Measurements from ENCODE around the gene PCBP3. TPM values are rescaled to one million over a fixed set of nuclear protein-coding genes. Genes with fewer than 3 reads are reported as not detected.
A peak's percentile ranks its signal among the peaks of the same experiment; 100 is the strongest.
"Not testable (repeated sequence)": the region's sequence is repeated elsewhere in the genome, so short reads cannot be mapped to it uniquely, and the experiment has no call there.

Gene PCBP3
- polyA plus RNA-seq, 4 donors: 1.2 to 2.2 (median 1.5) TPM

DNA sequence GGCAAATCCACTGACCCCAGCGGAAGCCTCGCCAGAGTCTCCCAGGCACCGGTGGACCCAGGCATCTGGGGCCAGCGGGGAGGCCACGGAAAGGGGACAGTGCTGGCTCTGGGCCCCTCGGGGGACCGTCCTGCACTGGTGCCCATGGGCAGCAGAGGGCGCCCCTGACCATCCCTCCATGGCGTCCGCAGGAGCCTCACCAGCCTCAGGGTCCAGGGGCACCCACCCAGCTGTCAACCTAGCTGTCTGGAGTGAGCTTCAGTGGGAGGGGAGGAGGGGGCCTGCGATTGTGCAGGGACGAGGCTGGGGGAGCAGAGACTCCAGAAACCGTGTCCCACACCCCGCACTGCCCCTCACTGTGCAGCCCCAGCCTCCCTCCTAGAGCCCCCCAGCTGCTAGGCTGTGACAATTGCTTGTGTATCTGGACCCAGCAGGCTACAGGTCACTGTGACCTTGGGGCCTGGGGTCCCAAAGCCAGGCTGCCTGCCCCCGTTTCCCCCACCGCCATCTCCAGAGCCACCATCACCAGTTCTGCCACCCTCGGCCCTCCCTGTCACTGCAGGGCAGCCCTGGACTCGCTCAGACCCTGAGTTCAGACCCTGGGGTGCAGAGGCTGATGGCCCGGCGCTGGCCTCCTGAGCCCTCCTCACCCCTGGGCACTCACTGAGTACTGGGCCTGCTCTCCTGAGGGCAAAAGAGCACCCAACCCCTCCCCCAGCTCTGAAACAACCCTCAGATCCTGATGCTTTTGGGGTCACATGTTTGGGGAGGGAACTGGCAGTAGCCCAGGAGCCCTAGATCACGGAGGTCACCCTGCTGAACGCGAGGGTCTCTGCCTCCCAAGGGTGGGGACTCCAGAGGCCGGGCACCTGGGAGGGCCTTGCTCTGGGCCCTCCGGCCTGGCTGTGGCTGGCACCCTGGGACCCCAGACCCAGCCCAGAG lies 327.4 kb downstream of the PCBP3 start:
- DNase-seq (ENCODE audit: low read depth in 4 of 4, low spot score in 3 of 4): peak in 1 of 4 donors; percentile 39

DNA sequence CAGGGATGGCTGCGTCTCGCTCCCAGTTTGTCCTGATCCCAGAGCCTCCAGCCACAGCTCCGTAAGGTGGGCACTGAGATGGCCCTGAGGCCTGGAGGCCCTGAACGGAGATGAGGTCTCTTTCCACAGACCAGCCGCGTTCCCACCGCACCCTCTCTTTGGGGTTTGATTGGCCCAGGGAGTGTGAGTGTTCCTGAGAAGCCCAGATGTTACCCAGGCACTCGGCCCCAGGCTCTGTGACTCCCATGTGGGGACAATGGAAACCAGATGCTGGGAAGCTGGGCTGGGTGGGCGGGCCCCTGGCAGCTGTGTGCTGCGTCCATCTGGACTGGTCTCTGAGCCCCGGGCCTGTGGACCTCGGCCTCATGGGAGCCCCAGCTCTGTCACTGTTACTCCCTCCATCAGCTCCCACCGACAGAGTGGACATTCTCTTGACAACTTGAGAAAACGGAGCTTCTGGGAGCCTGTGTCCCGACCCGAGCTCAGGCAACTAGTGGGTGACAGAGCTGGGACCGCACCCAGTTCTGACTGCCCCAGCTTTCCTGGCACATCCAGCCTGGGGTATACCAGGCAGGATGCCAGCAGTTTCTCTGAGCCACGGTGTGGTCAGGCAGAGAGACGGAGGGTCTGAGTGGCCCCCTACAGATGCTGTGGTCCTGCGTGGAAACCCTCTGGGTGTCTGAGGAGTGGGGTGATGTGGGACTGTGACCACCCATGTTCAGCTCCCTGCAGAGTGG lies 328.3 kb downstream of the PCBP3 start:
- DNase-seq (ENCODE audit: low read depth in 4 of 4, low spot score in 3 of 4): peak in 1 of 4 donors; percentile 20

DNA sequence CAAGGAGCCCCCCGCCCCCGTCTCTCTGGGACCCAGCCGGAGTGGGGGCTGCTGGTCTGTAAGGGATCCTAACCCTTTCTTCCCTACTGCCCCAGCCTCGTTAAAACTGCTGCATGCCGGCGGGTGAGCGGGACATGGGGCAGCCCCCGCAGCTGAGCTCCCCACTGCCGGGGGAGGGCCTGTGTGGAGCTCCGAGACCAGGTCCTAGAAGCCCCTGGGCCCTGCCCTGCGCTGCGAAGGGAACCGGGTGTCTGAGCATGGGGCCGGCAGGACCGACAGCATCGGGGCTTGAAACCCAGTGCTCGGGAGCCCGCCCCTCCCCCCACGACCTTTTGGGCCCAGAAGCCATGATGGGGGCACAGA lies 328.8 kb downstream of the PCBP3 start:
- DNase-seq (ENCODE audit: low read depth in 4 of 4, low spot score in 3 of 4): no peak

DNA sequence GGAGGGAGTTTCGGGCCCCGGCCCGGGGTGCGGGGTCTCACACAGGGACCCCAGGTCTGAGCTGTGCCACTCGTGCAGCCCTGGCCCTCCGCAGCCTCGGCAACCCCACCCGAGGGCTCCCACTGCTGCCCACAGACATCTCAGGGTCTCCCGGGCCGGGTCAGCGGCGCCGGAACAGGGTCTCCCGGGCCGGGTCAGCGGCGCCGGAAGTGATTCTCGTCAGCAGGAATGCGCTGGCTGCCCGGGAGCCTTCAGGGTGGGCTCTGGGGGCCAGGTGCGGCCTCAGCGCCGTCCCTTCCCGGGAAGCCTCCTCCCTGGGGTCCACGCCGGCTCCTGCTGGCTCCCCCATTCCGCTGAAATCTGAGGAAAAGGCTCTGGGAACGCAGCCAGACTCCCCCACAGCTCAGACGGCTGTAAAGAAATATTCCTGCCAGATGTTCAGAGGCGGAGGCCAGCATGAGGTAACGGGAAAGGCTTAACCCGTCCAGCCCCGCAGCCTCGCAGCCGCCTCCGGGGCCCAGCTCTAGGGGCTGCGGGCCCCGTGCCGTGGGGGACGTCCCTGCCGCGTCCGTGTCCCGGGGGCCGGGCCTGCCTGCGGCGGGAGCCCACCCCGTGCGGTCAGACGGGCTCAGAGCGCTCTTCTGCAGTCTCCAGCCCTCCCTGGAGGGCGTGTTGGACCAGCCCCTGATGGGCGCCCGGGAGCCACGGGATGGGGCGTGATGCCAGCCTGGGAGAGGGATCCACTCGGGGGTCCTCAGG lies 329.4 kb downstream of the PCBP3 start:
- peak in 3 of 4 donors; percentile 84 to 88 (median 86) for DNase-seq (ENCODE audit: low read depth in 4 of 4, low spot score in 3 of 4)

DNA sequence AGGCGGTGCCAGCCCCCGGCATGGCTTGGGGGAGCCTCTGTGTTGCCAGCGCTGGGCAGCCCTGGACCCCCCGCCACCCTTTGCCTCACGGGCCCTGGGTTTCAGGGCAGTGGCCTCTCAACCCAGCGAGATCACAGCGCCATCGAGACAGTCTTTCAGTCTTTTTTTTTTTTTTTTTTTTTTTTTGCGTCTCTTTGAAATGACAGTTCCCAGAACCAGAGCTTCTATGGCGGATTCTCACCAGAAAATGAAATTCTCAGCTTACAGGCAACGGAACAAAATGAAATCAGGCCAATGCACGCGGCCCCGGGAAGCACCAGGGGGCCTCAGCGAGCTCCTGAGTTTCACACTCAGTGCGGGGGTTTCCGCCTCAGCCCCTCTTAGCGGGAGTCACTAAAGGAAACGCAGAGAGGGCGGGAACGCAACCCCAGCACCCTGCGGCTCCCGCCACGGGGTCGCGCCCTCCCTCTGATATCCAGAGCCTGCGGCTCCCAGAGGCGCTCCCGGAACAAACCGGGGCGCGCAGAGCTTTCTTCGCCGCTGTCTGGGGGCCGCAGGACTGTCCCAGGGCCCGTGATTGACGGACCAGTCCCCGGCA lies 330.0 kb downstream of the PCBP3 start:
- DNase-seq (ENCODE audit: low read depth in 4 of 4, low spot score in 3 of 4): peak in 3 of 4 donors; percentile 75 to 81 (median 79)

DNA sequence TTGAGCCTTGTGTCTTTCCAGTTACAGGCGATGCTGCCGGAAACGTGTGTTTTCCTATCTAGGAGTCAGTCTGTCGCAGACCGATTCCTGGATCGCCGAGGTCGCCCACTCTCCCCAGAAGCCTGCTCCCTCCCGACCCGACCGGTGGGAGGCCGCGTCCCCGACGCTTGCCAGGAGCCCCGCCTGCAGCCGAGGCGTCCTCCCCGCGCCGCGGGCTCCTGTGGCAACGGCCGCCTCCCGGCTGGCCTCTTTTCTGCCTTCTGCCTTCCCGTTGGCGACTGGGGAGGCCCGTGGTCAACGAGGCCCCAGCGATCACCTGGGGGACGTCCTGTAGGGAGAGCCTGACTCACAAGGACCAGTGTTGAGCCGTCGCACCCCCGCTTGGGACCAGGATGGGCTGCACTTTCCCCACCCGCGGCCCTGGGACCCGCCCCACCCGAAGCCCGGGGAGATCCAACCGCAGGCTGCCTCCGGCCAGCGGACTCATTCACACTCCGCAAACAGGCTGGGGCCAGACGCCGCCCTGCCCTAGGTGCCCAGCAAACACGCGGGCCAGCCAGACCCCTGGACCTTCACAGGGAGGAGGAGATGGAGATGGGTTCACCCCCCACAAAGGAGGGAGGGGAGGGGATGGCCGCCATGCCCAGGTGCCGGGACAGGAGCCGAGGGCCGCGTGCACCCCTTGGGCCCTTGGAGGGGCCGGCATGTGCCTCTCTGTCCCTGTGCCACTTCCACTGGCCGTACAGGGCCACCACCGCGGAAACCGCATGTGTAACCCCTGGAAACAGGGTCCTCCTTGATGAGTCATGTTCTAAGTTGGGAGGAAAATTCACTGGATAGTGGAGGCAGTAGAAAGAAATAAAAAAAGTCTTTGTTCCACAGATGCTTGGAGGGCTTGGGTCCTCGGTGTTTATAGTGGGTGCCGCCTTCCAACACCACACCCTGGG lies 330.8 kb downstream of the PCBP3 start:
- no peak for DNase-seq (ENCODE audit: low read depth in 4 of 4, low spot score in 3 of 4)

DNA sequence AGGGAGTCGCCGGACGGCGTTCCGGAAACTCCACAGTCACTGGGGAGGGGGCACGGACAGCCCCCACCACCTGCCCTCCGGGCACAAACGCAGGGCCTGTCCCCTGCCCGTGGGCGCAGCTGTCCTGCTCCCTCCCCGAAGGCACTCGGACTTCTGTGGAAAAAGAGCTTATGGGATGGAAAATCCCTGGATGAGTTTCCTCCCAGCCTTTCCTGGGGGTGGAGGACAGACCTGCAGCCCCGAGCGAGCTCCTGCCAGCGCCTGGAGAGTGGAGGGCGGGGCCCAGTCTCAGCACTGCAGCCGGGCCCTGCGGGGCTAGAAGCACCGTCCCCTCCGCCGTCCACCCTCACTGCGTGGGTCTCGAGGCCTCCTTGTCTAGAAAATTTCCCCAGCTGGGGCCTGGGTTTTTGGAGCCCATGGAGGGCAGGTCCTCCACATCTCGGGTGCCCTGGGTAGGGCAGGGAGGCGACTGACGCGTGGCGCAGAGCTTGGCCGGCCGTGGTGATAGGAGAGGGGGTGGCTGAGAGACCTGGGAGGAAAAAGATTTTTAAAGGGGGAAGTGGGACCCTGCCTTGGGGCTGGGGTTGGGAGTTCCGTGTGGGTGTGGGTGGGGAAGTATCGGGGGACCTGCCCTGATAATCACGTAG lies 331.6 kb downstream of the PCBP3 start:
- DNase-seq (ENCODE audit: low read depth in 4 of 4, low spot score in 3 of 4): no peak

DNA sequence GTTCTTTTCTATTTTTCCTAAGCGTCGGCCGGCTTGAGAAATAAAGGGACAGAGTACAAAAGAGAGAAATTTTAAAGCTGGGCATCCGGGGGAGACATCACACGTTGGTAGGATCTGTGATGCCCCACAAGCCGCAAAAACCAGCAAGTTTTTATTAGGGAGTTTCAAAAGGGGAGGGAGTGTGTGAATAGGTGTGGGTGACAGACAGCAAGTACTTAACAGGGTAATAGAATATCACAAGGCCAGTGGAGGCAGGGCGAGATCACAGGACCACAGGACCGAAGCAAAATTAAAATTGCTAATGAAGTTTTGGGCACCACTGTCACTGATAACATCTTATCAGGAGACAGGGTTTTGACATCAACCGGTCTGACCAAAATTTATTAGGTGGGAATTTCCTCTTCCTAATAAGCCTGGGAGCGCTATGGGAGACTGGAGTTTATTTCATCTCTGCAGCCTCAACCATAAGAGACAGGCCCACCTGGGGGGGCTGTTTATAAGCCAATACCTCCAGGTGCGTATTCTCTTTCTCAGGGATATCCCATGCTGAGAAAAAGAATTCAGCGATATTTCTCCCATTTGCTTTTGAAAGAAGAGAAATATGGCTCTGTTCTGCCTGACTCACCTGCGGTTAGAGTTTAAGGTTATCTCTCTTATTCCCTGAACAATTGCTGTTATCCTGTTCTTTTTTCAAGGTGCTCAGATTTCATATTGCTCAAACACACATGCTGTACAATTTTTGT lies 332.3 kb downstream of the PCBP3 start:
- DNase-seq (ENCODE audit: low read depth in 4 of 4, low spot score in 3 of 4): not testable (repeated sequence)

DNA sequence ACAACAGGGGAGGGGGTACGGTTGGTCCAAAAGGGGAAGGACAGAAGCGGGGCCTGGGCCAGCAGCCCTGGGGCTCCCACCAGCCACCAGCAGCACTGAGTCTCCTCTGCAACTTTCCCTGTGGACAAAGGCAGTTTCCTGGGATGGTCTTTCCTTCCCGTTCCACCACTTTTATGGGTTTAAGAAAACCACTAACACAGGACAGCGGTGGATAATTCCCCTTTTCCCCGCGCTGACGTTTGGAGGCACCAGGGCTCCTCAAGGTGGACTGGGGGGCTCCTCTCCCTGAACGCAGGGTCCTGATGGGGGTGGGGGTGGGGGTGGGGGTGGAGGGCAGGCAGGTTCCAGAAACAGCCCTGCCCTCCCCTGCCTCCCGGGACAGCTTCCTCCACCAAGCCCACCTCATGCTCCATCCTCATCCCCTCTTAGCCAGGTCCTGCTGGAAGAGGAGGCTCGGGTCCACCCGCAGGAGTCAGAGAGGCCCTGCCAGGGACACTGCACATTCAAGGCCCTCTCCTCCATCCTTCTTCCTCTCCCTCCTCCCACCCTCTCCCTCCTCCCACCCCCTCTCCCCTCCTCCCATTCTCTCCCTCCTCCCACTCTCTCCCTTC lies 333.3 kb downstream of the PCBP3 start:
- DNase-seq (ENCODE audit: low read depth in 4 of 4, low spot score in 3 of 4): no peak

DNA sequence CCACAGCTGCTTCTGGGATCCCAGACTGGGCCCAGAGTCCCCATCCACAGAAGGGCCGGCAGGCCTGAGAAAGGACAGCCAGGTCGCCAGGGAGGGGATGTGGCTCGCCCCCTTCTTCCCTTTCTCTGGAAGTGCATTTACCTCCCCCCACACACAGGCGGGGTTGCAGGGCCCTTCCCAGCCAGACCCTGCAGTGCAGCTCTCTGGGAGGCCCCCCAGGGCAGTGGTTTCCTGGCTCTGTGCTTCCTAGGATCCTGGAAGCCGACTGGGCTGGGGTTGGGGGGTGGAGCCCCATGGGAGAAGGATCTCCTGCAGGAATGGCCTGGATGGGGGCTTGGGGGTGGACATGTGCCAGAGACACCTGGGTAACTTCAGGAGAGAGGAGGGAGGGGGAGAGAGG lies 333.9 kb downstream of the PCBP3 start:
- no peak for DNase-seq (ENCODE audit: low read depth in 4 of 4, low spot score in 3 of 4)

DNA sequence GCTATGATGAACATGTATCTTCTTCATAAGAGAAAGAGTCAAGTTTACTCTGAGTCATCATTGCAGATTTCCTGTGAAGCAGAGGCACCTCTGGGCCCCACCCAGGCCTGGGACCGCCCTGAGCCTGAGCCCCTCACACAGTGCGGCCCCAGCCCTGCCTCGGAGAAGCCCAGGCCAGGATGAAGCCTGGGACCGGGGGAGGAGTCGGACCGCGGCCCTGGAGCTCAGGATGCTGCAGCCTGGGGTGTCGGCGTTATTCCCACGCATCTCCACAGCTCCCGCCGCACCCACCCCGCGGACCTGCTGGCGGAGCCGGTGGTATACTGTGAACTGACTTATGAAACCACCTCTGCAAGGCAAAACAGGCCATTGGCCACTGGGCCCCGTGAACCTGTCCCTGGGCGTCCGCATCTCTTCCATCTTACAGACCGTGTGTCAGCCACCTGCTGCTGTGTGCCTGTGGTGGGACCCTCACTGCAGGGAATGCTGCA lies 335.7 kb downstream of the PCBP3 start:
- no peak for DNase-seq (ENCODE audit: low read depth in 4 of 4, low spot score in 3 of 4)

DNA sequence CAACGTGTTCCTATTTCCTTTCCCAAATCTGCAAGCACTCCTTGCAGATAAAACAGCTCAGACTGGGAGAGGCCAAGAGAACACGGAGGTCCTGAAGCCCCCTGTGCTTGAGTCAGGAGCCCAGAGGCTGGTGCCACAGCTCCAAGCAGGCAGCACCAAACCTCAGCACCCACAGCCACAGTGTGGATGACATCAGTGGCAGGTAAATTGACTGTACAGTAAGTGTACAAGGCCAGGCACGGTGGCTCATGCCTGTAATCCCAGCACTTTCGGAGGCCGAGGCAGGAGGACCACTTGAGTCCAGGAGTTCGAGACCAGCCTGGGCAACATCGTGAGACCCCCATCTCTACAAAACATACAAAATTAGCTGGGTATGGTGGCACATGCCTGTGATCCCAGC lies 336.1 kb downstream of the PCBP3 start:
- no peak for DNase-seq (ENCODE audit: low read depth in 4 of 4, low spot score in 3 of 4)

DNA sequence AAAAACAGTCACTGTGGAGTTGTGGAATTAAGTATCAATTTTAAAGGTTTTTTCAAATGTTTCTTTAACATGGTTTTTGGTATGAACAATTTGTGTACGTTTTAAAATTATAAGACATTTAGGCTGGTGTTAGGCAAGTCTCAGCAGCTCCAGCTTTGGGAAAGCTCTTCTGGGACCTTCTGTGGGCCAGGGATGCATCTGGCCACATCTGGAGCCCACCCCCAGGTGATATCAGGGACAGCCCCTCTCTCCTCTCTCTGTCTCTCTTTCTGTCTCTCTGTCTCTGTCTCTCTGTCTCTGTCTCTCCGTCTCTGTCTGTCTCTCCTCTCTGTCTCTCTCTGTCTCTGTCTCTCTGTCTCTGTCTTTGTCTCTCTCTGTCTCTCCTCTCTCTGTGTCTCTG lies 336.7 kb downstream of the PCBP3 start:
- no peak for DNase-seq (ENCODE audit: low read depth in 4 of 4, low spot score in 3 of 4)

DNA sequence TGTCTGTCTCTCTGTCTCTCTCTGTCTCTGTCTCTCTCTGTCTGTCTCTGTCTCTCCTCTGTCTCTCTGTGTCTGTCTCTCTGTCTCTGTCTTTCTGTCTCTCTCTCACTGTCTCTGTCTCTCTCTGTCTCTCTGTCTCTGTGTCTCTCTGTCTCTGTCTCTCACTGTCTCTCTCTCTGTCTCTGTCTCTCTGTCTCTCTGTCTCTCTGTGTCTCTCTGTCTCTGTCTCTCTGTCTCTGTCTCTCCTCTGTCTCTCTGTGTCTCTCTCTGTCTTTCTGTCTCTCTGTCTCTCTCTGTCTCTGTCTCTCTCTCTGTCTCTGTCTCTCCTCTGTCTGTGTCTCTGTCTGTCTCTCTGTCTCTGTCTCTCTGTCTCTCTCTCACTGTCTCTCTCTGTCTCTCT lies 337.2 kb downstream of the PCBP3 start:
- no peak for DNase-seq (ENCODE audit: low read depth in 4 of 4, low spot score in 3 of 4)

DNA sequence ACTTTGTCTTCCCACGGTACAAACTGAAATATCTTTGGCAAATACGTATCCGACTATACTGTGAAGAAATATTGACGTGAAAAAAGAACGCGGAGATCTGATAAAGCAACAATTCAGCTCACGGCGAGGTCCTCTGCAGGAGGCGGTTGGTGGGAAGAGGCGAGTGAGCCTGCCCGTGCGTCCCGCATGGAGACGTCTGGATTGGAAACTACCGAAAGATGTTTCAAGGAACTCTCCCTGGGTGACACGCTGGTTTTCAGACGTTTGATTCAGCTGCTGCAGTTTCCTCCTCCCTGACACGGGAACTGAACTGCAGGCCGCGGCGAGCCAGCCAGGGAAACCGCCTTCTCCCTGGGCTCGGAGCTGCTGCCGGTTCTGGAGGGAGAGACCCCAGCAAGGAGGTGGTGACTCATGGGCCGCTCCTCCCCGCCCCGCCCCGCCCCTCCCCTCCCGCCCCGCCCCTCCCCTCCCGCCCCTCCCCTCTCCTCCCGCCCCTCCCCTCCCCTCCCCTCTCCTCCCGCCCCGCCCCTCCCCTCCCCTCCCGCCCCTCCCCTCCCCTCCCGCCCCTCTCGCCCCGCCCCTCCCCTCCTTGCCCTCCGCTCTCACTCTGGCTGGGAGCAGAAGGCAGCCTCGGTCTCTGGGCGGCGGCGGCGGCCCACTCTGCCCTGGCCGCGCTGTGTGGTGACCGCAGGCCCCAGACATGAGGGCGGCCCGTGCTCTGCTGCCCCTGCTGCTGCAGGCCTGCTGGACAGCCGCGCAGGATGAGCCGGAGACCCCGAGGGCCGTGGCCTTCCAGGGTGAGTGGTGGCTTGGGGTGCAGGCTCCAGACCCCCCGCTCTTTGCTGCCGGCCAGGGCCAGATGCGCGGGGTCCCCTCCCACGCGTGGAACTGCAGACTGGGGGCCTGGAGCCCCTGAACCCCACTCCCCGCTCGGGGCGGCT lies 337.9 kb downstream of the PCBP3 start, which contains the start of gene COL6A1:
TSS of gene COL6A1 (plus strand) at position 620 of the 941 bp plus-strand sequence. CDS start at position 701, 81 bp downstream.
- DNase-seq (ENCODE audit: low read depth in 4 of 4, low spot score in 3 of 4): peak in 1 of 4 donors; percentile 61

DNA sequence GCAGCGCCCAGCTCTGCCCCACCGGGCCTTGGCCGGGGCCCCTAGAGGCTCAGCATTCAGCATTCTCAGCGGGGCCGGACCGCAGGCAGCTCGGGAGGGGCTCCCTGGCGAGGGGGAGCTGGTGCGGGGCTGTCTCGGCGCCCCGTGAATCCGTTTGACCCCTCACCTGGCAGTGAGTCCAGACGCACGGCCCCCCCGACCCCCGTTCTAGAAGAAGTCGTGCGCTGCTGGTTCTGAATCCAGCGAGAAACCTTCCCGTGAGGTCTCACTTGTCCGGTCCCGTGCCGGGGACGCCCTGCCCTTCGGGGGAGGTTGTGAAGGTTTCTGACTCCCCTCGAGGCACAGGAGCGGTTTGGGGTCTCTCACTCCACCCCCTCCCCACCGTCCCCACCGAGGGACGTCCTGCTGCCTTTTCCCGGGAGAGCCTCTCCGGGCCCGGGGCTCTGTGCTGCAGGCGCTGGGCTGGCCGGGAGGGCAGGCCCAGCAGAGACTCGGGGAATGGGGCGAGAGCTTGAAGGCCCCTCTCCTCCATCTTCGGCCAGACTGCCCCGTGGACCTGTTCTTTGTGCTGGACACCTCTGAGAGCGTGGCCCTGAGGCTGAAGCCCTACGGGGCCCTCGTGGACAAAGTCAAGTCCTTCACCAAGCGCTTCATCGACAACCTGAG lies 338.7 kb downstream of the PCBP3 start:
- no peak for DNase-seq (ENCODE audit: low read depth in 4 of 4, low spot score in 3 of 4)
